ENCODE measurements around the gene ATG13. TPM values are rescaled to one million over a fixed set of nuclear protein-coding genes. Genes with fewer than 3 reads are reported as not detected.

ATG13 gene
- total RNA-seq, 2 experiments from 2014 or later = 52.5 to 59.0 TPM

DNA sequence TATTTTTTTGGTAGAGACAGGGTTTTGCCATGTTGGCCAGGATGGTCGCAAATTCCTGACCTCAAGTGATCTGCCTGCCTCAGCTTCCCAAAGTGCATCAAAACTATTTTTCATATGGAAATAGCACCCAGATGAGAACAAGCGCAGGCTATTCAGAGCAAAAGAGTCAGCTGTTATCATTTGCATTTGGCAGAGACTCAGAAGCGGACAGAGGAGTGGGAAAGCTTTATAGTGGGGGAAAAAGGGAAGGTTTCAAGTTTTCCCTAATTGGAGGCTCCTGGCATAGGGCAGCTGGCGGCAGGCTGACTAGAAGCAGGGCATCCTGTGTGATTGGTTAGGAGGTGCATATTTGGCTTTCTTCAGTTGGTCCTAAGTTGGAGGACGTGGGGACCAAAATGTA is 20.2 kb downstream of the ATG13 start:
- ChIA-PET POLR2A (interaction anchor here (0.6 kb wide), 1 partner anchor 224 kb away, joined by 6 read pairs; no protein-coding TSS in a partner anchor), CTCF (no interaction called here)

DNA sequence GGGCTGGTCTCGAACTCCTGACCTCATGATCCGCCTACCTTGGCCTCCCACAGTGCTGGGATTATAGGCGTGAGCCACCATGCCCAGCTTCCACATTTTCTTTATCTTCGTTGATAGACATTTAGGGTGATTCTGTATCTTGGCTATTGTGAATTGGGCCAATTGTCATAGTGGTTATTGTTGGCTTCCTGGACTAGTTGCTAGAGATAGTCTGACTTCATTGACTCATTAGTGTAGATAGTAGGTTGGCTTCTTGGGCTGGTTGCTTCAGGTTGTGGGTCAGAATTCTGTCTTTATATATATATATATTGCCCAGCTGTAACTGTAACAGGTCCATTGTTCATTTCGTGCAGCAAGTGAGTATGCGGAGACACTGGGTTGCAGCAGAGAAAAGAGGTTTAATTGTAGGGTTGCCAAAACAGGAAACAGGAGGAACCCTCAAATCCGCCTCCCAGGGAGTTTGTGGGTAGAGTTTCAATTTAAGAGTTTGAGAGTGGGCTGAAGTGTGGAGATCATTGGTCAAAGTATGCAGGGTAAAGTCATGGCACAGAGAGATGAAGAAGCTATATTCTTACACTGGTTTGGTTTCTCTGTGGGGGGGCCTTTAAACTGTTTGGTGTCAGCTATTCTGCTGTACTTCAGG is 22.0 kb downstream of the ATG13 start:
- CTCF ChIA-PET = interaction anchor here (0.9 kb wide), 1 partner anchor 9 kb away, joined by 3 read pairs; no protein-coding TSS in a partner anchor

DNA sequence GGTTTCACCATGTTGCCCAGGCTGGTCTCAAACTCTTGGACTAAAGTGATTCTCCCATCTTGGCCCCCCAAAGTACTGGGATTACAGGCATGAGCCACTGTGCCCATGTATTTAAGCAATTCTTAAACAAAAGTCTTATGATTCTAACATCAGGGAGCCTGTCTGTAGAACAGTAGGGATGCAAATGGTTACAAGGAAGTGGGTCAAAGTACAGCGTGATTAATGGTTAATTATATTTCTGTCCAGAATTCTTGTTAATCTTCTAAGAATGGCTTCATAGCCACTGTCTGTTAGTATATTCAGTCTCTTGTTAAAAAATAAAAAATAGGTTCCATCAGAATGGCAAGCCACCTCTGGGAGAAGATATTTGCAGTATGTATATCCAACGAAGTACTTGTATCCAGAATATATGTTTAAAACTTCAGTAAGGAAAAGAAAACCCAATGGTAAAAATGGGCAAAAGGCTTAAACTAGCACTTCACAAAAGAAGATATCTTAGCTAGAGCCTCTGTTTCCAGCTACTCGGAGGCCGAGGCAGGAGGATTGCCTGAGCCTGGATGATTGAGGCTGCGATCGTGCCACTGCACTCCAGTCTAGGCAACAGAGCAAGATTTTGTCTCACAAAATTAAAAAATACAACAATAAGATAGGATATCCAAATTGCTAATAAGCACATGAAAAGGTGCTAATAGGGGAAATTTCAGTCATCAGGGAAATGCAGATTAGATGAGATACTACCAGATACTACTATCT is 22.9 kb downstream of the ATG13 start:
- CTCF ChIA-PET = interaction anchor here (0.6 to 0.9 kb wide), 2 partner anchors 9 to 117 kb away, joined by 3 read pairs; no protein-coding TSS in a partner anchor

More for the DNA sequence above, 22.0 kb downstream of the ATG13 start:
- POLR2A ChIA-PET = no interaction called here

DNA sequence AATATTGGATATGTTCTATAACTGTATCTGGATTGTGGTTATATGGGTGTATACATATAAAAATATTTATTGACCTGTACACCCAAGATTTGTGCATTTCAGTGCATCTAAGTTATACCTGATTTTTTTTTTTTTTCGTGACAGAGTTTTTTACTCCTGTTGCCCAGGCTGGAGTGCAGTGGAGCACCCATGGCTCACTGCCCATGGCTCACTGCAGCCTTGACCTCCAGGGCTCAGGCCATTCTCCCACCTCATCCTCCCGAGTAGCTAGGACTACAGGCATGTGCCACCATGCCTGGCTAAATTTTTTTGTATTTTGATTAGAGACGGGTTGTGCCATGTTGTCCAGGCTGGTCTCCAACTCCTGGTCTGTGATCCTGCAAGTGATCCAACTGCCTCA is 24.3 kb downstream of the ATG13 start:
- POLR2A ChIA-PET = no interaction called here
- CTCF ChIA-PET = interaction anchor here (0.6 to 1.2 kb wide), 3 partner anchors 24 to 186 kb away, joined by 3 to 6 read pairs (median 3); partner anchors contain the start of genes ATG13 and HARBI1

More for the DNA sequence above, 22.9 kb downstream of the ATG13 start:
- POLR2A ChIA-PET = no interaction called here

DNA sequence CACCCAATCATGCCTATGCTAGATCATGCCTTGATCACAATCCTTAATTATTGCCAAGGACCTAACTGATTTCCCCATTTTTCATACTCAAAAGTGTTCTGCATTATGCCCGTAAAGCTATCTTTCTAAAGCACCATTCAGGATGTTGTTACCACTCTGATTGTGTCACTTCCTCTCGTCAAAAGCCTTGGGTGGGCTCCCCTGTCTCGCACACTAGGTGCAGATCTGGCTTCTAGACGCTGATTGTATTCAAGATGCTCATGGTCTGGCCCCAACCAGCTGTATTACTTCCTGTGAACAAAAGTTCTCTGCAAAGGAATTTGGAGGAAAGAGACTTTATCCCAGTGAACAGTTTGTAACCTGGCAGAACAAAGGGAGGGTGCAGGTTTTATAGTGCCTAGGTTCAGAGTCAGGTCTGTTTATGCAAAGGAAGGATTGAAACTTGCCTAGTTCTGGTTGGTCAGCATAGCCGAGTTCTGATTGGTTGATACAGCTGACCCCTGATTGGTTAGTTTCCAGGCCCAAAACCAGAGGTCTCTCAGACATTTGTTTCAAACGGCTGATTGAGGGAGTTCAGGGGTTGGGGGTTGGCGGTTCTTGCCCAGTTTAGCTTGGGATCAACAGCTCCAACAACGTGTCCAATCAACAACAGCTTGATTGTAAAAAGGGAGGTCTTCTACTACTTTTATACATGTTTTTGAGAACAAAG is 25.4 kb downstream of the ATG13 start:
- POLR2A ChIA-PET = interaction anchor here (0.6 to 1.0 kb wide), 2 partner anchors 9 to 11 kb away, joined by 3 to 4 read pairs; no protein-coding TSS in a partner anchor
- CTCF ChIA-PET = interaction anchor here (0.9 to 1.2 kb wide), 2 partner anchors 26 to 152 kb away, joined by 3 to 6 read pairs; partner anchors contain the start of genes ATG13 and HARBI1

DNA sequence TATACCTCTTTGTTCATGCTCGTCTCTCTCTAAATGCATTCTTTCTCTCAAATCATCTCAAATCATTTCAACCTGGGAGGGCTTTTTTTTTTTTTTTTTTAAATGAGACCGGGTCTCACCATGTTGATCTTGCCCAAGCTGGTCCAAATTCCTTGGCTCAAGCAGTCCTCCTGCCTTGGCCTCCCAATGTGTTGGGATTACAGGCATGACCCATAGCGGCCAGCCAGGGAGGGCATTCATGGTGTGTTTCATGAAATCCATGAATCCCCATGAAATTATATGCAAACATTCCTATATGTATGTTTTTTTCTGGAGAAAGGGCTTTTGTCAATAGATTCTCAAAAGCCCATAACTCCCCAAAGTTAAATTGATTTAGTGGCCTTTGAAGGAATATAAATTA is 26.2 kb downstream of the ATG13 start:
- ChIA-PET POLR2A (no interaction called here), CTCF (interaction anchor here (0.9 kb wide), 1 partner anchor 152 kb away, joined by 3 read pairs; no protein-coding TSS in a partner anchor)

DNA sequence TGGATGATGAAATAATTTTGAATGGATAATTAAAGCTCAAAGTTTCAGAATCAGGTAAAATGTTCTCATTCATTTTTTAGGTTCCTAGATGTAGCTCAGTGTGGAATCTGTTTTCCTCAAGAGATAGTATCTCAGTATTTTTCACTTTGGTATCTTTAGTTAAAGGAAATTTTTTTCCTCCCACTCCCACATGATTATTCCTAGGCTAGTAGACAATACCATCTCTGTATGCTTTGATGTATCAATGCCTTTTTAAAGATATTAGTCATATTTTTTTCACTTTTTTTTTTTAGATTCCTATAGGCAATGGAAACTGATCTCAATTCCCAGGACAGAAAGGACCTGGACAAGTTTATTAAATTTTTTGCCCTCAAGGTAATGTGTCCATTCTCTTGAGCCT is 26.6 kb downstream of the ATG13 start:
- POLR2A ChIA-PET = no interaction called here
- CTCF ChIA-PET = interaction anchor here (0.9 kb wide), 1 partner anchor 153 kb away, joined by 3 read pairs; no protein-coding TSS in a partner anchor

DNA sequence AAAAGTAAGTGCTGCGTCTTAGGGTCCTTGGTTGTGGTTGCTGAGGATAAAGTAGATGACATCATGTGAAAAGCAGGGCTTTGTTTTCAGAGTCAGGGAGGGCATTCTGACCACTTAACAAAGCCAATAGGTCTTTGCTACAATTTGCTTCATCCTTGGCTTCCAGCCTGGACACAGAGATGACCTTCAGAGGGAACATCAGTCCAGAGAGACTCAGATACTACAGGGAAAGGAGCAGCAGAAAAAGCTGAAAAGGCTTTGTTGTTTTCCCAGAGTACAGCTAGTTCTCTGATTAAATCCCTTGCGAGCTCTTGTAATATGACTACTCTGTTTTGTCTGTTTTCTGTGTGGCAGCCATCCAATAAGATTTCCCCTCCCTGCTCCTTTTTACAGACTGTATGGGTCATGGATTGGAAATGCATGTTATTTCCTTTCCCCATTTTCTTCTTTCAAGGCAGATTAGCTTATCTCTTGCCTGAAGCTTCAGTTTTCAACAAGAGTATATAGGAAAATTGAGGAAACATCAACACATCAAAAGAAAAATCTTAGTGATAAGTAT is 31.9 kb downstream of the ATG13 start:
- CTCF ChIA-PET = no interaction called here

DNA sequence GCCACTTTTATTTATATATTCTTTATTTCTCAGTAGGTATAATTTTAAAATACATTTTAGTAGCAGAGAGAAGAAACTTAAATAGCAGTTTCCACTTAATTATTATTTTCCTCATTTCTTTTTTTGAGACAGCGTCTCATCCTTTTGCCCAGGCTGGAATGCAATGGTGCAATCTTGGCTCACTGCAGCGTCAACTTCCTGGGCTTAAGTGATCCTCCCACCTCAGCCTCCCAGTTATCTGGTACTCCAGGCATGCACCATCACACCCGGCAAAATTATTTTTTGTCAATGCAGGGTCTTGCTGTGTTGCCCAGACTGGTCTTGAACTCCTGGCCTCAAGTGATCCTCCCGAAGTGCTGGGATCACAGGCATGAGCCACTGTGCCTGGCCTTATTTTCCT is 38.3 kb downstream of the ATG13 start:
- ChIA-PET POLR2A (no interaction called here), CTCF (no interaction called here)

More for the DNA sequence above, 31.9 kb downstream of the ATG13 start:
- POLR2A ChIA-PET = no interaction called here

DNA sequence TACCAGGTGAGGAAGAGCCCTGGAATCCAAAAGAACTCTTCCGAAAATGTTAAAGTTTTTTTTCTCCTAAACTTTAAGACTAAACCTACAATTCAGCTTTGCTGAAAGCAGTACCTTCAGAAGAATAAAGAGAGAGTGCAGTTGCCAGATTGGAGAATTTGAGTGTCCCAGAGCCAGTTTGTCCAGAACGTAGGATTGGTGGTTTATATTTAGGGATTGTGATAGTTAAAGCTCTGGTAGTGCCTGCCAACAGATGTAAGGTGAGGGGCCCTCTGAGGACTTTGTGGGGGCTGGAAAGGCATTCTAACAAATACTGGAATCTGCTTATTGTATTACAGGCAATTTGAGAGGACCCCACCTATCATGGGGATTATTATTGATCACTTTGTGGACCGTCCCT is 39.8 kb downstream of the ATG13 start:
- CTCF ChIA-PET = interaction anchor here (0.7 kb wide), 1 partner anchor 754 kb away, joined by 3 read pairs; no protein-coding TSS in a partner anchor

DNA sequence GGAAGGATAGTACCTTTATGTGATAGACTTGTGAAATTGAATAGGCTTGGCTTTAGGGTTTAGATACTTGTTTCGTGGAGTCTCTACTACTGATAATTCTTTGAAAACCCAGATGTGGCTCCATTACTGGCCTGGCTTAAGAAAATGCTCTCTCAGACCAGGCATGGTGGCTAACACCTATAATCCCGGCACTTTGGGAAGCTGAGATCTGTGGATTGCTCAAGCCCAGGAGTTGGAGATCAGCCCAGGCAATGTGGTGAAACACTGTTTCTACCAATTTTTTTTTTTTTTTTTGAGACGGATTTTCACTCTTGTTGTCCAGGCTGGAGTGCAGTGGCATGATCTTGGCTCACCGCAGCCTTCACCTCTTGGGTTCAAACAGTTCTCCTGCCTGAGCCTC is 40.9 kb downstream of the ATG13 start:
- ChIA-PET CTCF (no interaction called here), POLR2A (no interaction called here)

More for the DNA sequence above, 39.8 kb downstream of the ATG13 start:
- POLR2A ChIA-PET = no interaction called here

DNA sequence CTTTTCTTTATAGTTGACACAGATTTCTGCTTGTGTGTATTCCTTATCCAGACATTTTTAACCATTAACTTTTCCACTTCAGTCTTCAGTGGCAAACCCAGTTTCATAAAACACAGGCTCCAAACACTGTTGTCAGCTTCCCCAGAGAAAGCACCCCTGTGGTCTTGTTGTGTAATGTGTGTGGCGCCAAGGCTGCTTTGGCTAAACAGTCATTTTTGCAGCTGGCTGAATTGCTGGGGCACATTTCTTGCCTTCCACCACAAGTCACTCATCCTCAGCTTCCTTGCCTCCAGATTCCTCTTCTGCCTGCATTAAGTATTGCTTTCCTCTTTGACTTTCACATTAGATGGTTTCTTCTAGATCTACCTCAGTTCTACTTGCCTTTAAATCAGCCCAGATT is 42.6 kb downstream of the ATG13 start:
- ChIA-PET CTCF (interaction anchor here (0.6 to 0.7 kb wide), 2 partner anchors 137 to 247 kb away, joined by 3 read pairs; no protein-coding TSS in a partner anchor), POLR2A (no interaction called here)

DNA sequence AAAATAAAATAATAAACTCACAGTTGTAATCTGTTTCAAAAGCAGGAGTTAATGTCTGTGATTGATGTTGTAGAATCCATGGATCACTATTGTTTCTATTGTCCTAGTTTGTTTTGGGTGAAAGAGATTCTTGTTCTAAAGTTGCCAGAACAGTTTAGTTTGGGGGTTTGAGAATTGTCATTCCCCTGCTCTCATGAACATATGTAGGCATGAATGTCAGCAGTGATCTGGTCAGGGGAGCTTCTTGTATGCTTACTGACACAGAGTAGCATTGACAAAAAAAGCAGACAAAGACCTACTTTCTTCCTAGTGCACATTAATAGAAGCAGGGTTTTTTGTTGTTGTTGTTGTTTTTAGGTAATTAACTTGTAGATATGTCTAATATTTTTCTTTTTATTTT is 44.5 kb downstream of the ATG13 start:
- CTCF ChIA-PET = interaction anchor here (0.7 kb wide), 2 partner anchors 488 to 609 kb away, joined by 3 to 4 read pairs; no protein-coding TSS in a partner anchor
- POLR2A ChIA-PET = no interaction called here

DNA sequence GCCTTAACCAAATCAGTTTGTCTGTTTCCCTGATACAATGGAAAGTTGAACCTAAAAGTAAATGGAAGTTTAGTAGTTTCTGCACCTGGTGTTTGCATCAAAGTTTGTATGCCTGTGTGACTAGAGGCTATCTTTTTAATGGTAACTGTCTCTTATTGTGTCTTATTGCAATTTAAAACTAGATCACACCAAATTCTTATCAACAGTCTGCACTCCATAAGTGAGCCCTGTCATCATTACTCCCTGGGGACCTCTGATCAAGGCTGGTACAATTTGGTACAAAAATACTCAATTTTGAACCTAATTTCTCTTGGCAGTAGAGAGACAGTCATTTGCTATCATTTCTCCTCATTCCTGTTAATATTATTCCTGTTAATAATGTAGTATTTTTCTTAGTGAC is 45.0 kb downstream of the ATG13 start:
- ChIA-PET POLR2A (no interaction called here), CTCF (no interaction called here)

DNA sequence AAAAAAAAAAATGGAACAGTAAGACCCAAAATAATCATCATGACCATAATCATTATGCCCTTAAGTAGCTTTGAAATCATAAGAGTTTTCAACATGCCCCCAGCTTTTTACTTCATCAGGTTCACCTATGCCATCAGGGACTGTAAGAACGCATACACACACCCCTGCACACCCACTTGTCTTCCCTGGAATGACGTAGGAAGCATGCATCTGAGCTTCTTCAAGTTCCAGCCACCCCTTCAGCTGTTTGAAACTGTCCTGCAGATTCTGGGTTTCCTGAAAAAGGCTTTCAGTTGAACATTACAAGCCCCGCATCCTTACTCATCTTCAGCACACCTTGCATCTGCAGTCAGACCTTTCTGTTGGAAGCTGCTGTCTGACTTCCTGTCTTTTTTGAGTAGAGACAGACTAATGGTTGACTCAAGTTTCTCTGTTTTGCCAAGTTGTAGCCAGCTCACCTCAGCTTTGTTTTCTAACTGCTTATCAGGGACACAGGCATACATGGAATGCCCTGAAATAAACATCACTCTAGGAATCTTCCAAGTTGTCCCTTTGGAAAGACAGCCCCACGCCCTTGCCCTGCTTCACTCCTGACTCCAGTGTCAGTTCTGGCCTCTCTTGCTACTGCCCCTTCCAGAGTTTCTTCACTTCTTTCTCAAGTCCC is 46.1 kb downstream of the ATG13 start:
- ChIA-PET POLR2A (no interaction called here), CTCF (no interaction called here)

DNA sequence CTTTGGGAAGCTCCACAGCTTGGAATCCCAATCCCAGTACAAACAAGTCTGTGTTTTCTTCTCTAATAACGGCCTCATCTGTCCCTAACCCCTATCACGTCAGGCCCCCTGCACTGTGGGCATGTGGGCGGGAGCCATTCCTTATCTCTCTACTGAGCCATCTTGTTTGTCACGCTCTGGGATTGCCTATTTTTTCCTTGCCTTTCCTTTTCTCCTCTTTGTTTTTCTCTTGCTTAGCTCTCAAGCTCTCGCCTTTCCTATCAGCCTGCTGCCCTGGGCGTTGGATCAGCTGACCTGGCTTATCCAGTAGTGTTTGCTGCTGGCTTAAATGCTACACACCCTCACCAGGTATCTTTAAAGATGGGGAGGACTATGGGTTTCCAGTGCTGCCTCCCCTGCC is 47.3 kb downstream of the ATG13 start:
- ChIA-PET CTCF (no interaction called here), POLR2A (no interaction called here)

DNA sequence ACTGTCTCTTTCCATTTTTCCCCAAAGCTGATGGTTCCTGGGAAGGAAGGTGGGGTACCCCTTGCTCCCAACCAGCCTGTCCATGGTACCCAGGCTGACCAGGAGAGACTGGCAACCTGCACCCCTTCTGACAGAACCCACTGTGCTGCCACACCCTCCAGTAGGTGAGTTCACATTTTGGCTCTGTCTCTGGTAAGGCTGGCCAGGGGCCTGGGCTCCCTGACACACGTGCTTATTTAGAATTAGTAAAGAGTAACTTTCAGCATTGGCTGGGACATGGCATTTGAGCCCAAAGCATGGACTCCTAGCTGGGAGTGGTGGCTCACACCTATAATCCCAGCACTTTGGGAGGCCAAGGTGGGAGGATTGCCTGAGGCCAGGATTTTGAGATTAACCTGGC is 48.0 kb downstream of the ATG13 start:
- ChIA-PET CTCF (no interaction called here), POLR2A (no interaction called here)

DNA sequence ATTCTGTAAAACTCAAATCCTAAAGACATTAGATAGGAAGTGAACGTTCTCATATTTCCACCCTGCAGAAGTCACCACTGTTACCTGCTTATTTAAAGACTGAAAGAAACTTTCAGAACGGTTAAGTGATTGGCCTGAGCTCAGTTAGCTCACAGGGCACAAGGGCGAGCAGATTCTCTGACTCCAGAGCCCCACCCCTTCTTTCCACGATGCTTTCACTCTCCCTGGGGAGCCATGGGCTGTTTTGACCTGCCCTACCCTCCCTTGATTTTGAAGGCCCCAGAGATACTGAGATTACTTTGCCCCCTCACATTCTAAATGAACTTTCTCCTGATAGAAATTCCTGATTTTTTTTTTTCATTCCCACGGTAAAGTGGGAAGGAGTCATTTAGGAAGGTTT is 49.2 kb downstream of the ATG13 start:
- CTCF ChIA-PET = no interaction called here
- POLR2A ChIA-PET = no interaction called here

DNA sequence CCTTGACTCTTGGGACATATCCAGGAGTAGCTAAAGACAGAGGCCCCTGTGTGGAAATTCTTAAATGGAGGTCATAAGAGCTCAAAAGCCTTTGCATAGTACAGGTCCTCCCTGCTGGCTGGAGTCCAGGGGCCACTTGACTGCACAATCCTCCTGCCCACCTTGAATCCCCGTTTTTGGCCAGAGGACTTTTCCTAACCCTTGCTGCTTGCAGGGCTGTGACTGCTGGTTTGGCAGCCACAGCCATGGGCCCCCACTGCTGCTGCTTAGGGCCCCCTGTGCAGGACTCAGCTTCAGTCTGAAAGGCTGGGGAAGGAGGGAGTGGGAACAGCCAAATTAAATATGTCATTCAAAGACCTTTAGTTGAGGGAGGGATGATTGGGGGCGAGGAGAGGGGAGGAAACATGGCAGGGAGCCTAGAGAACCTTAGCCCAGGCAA is 49.7 kb downstream of the ATG13 start:
- CTCF ChIA-PET = interaction anchor here (0.5 kb wide), 1 partner anchor 42 kb away, joined by 3 read pairs; no protein-coding TSS in a partner anchor

More for the DNA sequence above, 49.7 kb downstream of the ATG13 start:
- POLR2A ChIA-PET = no interaction called here

Data from activated CD8-positive, alpha-beta memory T cell treated with anti-CD3 and anti-CD28 coated beads for 36 hours (primary cell).